Embryonic facial prominence (tissue), 1 donor: Measurements from ENCODE around the gene SCAMP3.

Source experiments
- DNase-seq: peaks from one replicate; pipeline ENCODE4 v3.0.0-alpha.2; 2016; ENCODE audit errors: extremely low spot score

Gene SCAMP3

DNA sequence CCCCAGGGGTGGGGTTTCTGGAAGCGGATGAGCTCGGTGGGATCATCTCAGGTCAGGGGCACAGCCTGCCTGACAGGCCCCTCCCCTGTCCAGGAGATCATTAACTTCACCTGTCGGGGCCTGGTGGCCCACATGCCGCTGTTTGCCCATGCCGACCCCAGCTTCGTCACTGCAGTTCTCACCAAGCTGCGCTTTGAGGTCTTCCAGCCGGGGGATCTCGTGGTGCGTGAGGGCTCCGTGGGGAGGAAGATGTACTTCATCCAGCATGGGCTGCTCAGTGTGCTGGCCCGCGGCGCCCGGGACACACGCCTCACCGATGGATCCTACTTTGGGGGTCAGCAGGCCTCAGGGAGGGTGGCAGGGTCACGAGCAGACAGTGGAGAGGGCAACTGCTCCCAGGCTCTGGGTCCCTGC is 23.5 kb upstream of the SCAMP3 start:
- DNase-seq: no peak

DNA sequence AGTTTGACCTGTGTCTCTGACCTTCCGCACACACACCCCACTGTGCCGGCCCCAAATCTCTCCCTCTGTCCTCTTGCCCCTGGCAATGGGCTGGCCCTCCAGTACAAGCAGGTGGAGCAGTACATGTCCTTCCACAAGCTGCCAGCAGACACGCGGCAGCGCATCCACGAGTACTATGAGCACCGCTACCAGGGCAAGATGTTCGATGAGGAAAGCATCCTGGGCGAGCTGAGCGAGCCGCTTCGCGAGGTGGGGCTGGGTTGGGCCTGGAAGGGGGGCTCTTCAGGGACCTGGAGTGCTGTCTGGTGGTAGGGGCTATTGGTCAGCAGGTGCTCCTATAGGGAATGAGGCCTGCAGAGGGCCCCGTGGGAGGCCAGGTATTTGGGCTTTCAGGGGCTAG is 22.9 kb upstream of the SCAMP3 start:
- DNase-seq: no peak

DNA sequence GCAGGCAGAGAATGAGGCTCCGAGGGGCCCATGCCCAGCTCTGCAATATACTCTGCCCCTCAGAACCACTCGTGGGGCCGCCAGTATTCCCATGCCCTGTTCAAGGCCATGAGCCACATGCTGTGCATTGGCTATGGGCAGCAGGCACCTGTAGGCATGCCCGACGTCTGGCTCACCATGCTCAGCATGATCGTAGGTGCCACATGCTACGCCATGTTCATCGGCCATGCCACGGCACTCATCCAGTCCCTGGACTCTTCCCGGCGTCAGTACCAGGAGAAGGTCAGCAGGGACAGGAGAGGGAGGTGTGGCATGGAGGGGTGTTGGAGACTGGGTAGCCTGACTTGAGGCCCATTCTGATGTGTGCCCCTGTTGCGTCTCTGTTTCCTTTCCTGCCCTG is 22.3 kb upstream of the SCAMP3 start:
- no peak for DNase-seq

DNA sequence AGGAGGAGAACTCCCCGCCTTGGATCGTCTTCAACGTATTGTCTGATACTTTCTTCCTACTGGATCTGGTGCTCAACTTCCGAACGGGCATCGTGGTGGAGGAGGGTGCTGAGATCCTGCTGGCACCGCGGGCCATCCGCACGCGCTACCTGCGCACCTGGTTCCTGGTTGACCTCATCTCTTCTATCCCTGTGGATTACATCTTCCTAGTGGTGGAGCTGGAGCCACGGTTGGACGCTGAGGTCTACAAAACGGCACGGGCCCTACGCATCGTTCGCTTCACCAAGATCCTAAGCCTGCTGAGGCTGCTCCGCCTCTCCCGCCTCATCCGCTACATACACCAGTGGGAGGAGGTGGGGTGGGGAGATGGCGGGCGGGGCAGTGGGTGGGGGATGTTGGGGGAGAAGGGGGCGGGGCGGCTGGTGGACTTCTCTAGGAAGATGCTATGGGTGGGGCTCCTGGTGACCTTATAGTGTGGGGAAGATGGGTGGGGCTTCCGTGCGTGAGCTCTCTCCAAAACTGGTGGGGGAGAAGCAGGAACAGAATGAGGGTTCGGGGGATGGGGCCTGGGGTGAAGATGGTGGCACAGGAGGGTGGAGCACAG is 20.4 kb upstream of the SCAMP3 start:
- no peak for DNase-seq

DNA sequence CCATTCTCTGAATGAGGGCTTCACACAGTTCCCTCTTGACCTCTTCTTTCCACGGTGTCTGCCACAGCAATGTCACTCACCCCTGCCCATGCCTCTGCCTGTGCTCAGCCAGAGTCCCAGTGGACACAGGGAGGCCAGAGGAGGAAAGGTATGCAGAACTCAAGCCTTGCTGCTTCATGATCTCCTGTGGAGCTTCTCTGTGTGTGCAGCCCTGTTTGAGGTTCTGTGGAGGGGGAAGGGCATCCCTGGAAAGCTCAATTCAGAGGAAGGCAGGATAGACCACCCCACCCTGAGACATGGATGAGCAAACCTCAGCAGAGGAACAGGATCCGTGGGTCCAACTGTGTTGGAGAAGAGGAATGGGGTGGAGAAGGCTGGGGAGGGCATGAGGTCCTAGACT is 17.1 kb upstream of the SCAMP3 start:
- DNase-seq: no peak

DNA sequence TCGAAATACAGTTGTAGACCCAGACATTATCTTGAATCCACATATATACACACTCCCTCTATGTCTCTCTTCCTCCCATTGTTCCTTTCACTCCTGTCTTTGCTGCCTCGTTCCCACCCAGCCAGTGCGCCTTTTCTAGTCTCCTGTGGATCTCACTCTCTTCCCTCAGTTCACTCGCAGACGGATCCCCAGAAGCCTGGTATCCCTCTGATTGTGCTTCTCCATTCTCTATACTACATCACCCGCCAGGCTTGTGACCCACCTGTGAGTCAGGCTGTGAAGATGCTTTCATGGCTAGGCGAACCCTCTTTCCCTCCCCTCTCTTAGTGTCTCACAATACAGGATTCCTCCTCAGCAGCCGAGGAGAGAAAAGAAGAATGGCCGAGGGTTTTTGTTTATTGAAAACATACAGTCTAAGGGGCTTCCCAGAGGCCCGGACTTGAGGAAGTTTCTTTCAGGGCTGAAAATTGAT is 16.6 kb upstream of the SCAMP3 start:
- no peak for DNase-seq

DNA sequence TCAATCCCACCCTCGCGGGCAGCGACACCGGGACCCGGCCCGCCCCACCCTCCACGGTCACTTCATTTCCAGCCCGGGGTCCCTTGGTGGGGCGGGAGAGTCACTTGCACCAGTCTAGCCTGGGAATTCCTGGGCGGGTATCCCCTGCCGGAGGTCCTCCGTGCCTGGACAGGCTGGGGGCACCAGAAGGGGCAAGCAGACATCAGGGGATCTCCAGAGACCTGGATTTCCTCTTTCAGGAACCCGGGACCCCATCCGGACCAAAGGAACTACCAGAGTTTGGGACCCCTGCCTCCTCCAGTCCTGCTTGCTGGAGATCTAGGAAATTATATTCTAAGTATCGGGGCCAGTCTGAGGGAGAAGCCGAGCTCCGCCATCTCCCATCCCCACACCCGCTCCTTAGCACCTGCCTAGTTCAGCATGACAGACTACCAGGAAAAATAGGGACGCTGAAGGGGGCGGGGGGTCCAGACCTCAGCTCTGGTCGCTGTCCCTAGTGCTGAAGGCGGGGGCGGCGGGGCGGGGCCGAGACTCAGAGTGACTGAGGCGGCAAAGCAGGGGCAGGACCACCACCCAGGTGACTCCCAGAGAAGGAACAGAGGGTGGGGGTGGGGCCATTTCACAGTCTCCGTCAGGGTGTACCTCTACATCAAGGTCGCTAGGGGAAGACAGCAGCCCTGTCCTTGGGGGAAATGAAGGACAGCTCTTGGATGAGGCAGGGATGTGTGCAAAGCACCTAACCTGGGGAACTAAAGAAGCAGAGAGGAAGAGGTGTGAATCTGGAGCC is 15.9 kb upstream of the SCAMP3 start:
- no peak for DNase-seq

DNA sequence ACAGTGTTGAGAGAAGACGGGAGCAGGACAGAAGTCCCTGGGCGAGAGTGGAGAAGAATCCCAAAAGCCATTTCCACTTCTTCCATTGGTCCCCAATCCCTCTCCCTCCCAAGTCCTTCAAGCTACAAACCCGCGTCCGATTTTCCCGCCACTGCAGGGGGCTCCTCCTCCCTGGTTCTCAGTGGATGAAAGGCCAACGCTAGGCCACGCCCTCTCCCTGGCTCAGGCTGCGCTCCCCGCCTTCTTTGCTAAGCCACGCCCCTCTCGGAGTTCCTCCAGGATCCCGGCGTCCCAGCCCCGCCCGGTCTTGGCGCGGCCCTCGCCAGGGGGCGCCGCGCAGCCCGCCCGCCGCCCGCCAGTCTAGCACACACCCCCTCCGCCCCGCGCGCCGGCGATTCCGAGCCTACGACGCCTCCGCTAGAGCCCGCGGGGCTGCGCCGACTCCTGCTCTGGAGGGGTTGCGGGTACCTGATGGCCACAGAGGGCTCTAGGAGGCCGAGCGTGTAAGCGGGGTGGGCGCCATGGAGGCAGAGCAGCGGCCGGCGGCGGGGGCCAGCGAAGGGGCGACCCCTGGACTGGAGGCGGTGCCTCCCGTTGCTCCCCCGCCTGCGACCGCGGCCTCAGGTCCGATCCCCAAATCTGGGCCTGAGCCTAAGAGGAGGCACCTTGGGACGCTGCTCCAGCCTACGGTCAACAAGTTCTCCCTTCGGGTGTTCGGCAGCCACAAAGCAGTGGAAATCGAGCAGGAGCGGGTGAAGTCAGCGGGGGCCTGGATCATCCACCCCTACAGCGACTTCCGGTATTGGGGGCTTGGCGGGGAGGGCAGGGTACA is 15.1 kb upstream of the SCAMP3 start, which contains the start of gene HCN3:
HCN3 (plus strand) TSS at position 394 of the 832 bp plus-strand sequence; CDS start at position 522, 128 bp downstream.
- peak; percentile 89 for DNase-seq

DNA sequence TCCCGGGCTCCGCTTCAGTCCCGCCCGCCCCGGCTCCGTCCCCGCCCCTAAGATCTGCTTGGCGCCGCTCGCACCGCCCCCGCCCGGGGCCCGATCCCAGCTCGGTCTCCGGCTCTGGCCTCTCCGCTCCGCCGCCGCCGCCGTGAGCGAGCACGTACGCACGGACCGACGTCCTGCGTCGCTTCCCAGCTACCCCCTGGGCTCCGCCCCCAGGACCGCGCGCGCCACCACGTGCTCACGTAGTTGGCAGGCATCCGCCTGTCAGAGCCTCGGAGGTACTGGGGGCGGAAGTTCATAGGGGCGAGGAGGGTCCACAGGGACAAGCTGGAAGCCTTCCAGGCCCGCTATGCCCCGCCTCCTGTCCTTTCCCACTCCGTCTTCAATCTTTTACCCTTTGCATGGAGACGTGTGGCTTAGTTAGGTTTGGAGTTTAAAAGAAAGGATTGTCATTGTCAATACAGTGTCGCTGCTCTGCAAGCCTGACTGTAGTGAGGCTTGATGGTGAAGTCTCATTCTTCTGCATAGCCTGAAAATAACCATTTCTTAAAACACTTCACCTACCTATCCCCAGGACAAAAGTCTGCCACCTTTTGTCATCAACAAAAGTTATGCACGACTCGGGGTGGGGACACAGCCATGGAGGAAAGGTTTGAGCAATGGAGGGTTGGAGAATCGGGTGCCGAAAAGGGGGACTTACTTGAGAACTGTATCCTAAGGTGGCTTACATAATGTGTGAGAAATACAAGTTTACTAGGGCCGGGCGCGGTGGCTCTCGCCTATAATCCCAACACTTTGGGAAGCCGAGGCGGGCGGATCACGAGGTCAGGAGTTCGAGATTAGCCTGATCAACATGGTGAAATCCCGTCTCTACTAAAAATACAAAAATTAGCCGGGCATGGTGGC is 11.4 kb upstream of the SCAMP3 start, which contains the start of gene CLK2:
CLK2 (minus strand) TSS at position 162 of the 903 bp plus-strand sequence. CDS start 2,527 bp downstream, outside the sequence.
- peak; percentile 93 for DNase-seq

DNA sequence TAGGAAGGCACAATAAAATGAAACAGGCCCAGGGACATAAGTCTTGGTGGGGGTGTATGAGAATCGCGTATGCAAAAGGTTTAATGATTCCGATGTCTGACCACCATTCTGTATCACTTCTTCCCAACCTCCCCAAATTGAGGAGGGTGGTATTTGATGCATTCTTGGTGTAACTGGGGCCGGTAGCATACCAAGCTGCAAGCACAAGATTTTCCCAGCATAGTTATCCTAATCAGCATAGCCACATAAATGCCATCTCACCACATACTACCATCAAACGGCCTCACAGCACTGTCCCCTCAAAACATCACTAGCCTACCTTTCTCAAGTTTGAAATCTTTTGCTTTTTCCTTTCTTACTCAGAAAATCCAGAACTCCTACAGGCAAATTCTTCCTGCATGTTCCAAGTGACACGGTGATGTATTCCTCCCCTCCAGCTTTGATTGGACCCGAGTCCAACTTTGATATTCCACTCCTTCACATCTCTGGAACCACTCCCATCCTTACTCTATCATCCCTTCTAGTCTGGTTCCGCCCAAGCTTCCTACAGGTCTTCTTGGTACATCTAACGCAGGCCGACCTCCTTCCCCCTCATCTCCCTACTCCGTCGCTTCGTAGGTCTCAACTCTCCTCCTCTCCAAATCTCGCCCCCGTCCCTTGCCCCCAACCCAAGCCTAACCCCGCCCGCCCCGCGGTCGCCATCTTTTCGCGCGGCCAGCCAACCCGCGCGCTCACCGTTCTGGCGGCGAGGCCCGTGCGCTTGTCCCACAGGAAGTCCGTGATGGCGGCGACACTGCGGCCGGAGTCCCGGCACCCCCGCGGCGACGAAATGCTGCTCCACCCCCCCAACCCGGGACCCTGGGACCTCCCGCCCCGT is 10.5 kb upstream of the SCAMP3 start:
- DNase-seq: no peak

DNA sequence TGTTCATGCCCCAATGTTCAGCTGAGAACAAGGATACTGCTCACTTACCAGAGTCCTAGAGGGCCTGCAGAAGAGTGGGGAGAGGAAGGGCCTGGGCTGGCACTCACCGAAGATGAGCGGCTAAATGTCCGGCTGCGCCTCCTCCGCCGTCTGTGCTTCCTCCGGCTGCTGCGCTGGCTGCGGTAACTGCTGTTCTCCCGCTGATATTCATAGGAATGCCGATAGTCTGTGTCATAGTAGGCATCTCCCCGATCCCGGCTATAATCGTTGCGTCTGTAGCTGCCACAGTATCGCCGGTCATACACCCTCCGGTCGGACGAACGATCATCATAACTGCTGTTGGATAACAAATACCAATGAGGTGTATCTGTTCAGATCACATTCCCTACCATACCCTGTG is 7.2 kb upstream of the SCAMP3 start:
- DNase-seq: no peak

DNA sequence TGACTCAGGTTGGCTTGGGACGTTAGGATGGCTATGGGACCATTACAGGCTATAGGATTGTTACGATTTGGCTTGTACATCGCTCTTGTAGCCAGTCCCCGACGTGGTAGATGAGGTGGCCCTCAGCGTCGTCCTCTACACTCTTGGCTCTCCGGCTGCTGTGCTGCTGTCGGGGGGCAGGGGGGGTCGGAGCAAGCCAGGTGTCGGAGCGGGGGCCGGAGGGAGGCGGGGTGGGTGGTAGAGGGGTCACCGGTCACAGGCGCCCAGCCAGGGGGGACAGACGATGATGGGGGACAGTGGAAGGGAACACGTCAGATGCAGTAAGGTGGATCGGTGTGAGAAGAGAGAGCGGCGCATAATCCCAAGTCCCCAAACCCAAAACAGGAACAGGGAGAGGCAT is 6.5 kb upstream of the SCAMP3 start:
- no peak for DNase-seq

DNA sequence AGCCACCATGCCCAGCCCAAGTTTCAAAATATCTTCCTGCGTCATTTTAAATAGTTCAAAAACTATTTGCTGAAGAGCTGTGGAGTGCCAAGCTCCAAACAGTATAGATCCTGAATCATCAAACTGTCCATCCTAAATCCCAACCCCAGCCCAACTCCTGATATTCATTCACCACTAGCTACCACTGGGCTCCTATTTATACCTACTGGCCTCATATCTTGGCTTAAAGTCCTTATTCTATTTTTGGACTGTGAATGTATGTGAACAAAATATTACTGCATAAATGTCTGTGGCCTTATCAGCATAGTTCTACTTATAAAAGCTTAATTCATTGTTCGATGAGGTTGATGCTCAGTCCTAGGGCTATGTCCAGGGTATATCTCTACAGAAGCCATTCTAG is 5.2 kb upstream of the SCAMP3 start:
- no peak for DNase-seq

DNA sequence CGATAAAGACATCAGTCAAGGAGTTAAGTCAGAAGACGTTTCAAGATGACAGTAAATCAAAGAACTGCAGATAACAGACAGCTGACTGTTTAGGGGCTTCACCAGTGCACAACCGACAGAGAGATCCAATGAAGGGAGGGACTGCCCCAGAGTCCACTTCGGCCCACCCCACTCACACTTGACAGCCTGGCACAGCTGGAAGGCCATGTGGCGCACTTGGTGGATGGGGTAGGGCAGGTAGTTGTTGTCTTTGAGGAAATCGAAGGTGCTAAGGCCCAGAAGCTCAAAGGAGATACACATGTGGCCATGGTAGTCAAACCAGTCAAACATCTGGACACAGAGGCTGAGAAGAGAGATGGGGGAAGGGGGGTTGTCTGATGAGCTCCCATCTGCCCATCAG is 4.4 kb upstream of the SCAMP3 start:
- DNase-seq: no peak

DNA sequence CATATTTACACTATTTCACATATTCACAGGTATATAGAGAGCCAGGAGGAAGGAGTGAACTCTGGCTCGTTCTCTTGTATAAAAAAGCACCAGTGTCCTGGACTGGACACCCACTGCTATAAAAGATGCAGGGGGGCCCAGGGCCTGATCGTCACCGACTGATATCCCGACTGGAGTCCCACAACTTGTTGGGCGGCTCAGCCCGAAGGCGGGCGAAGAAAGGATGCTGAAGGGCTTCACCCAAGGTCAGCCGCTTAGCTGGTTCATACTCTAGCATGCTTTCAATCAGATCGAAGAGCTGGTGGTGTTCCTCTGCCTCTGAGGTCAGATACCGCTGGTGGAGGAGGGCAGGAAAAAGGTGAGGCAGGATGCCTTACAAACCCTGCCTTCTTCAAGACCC is 907 bp upstream of the SCAMP3 start:
- no peak for DNase-seq

DNA sequence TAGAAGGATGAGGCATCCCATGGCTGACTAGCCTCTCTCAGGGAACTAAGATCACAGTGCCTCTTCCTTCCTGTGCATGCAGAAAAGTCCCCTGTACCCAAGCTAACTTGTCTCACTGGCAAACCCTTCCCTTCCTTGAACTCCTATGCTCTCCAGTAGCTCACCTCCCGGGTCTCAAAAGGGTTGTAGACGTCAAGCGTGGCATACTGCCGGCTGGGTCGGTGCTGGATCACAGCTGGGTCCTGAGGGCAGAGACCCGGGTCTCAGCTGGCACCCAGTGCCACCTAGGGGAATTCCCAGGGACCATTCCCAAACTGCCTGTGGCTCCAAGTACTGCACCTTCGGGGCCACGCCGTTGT is 688 bp downstream of the SCAMP3 start:
- no peak for DNase-seq

DNA sequence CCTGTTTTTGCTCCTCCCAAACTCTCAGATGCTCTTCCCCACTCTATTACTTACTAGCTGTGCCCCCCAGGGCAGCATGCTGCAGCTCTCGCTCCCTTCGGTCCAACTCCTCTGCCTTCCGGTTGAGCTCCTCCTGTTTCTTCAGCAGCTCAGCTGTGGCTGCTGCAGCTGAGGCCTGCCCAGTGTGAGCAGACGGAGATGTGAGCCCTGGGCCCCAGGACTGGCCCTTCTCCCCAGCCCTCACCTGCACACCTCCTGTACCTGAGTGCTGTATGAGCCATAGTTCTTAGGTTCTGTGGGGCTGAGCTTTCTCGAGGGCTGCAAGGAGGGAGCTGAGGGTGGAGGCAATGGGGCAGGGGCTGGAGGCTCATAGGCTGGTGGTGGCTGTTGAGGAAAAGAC is 1.9 kb downstream of the SCAMP3 start:
- DNase-seq: no peak

DNA sequence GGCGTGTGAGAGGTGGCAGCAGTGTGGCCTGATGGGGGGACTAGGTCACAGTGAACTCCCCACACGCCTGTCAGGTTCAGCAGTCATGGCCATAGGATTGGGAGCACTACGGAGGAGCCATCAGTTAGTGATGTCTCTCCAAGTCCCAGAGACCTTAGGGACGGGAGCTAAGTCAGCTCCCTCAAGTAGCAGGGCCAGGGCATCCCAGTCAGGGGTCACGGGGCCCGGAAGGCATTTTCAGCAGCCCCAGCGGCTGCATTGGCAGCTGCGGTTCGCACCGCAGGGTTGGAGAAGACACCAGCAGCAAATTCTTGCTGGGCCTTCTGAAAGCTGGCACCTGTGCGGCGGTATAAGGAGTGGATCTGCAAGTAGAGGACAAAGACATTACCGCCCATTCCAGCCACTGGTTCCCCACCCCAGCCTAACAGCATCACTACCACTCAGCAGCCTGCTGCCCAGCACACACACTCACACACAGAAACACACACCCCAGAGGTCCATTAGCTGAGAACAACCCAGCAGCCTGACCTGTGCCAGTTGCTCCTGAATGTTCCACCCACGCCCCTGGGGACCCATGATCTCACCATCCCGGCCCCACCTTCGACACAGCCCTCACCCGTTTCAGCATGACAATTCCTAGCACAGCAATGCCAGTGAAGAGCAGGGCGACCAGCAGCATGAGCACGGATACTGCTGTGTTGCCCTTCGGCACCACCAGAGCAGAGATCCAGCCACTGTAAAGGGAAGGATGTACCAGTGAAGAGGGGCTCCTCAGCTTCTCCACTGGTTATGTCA is 5.9 kb downstream of the SCAMP3 start:
- DNase-seq: no peak

DNA sequence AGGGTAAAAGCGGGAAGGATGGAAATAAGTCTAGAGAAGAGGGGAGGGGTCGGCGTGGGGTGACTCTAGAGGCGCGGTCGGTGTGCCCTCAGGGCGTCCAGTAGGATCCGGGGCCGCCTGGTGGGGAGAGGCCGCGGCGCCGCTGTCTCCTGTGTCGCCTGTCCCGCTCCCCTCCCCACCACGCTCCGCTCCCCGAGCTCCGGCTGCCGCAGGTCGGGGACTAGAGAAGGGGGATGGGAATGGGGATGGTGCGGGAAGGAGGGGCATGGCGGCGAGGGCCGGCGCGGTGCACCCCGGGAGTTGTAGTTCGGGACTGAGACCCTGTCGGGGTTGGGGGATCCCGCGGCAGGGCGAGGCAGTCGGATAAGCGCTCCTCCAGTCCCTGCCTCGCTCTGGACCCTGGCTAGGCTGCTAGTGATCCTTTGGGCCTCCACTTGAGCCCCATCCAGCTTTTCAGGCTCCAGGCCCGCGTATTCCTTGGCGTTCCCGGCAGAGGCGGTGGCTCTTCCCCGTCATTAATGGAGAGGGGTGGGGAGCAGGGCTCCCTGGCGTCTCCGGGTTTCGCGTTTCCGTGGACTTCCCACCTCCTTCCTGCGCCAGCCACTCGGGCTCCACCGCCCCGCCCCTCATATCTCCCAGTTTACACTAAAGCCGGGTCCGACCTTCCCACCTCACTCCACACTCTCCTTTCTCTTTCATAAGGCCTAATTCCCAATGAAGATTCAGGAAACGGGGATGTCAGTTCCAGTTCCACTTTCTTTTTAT is 6.7 kb downstream of the SCAMP3 start, which contains the start of gene ENTREP3:
ENTREP3 (minus strand) TSS at position 241 of the 765 bp plus-strand sequence. CDS start 606 bp downstream, outside the sequence.
- peak; percentile 73 for DNase-seq
